Breast epithelium (tissue), 4 donors: ENCODE data around the gene MTA1. TPM values are rescaled to one million over a fixed set of nuclear protein-coding genes. Genes with fewer than 3 reads are reported as not detected.

Experiments used
- DNase-seq, 2 donors: peaks; one replicate each; pipeline ENCODE4 v3.0.0-alpha.2; 2019; ENCODE audit warnings: low spot score in 2 of 2
- H3K27ac ChIP-seq, 2 donors: fragments of 200-600 bp; sonication (generic) in 1 of 2; one replicate each; pipeline ENCODE4 v1.5.1; 2016 to 2019; ENCODE audit warnings: mild to moderate bottlenecking in 1 of 2
- H3K27me3 ChIP-seq, 2 donors: fragments of 200-600 bp; sonication (generic) in 1 of 2; one replicate each; pipeline versions ENCODE4 v1.5.1 to v1.6.0; 2017 to 2019; ENCODE audit warnings: control low read depth in 1 of 2, mild to moderate bottlenecking in 1 of 2
- H3K36me3 ChIP-seq: fragments of 200-600 bp; one replicate; pipeline ENCODE4 v1.5.1; 2019
- H3K4me1 ChIP-seq, 2 donors: fragments of 200-600 bp; sonication (generic); one replicate each; pipeline ENCODE4 v1.5.1; 2016 to 2019; ENCODE audit warnings: control low read depth in 1 of 2
- H3K4me3 ChIP-seq, 3 donors: fragments of 200-600 bp; sonication (generic); 1 replicate in 2 of 3; 2 replicates in 1 of 3; pipeline ENCODE4 v1.5.1; 2016 to 2019; ENCODE audit warnings: mild to moderate bottlenecking in 3 of 3, moderate library complexity in 2 of 3
- H3K9me3 ChIP-seq, 2 donors: fragments of 200-600 bp; sonication (generic) in 1 of 2; one replicate each; pipeline ENCODE4 v1.5.1; 2016 to 2019; ENCODE audit warnings: control low read depth in 1 of 2
- POLR2A ChIP-seq: fragments of 450-650 bp; IDR thresholded peaks from one replicate; pipeline ENCODE4 v1.6.1; 2016; ENCODE audit warnings: antibody characterized with exemption, mild to moderate bottlenecking, moderate library complexity
- POLR2AphosphoS5 ChIP-seq, 3 donors: sonication (generic); formaldehyde crosslinking; IDR thresholded peaks; one replicate each; pipeline ENCODE4 v1.6.1; 2017; ENCODE audit warnings: antibody characterized with exemption in 3 of 3
- intact Hi-C: fragments of 100-400 bp; cut with DNase I; formaldehyde crosslinking; loops from one replicate; pipeline ENCODE4 v1.15.1; 2023; ENCODE audit warnings: low total_unique reads
- total RNA-seq, 3 donors: library from RNA; depleted of rRNA; stranded (reverse); fragments of >200 nt; gene quantifications; one replicate each; pipeline ENCODE4 v1.1.0, GENCODE V29; 2016
- TF ChIP-seq, protein P1 (sequence below), 3 donors: fragments of 450-650 bp; IDR thresholded peaks; one replicate each; pipeline ENCODE4 v1.5.1; 2016 to 2017; ENCODE audit warnings: antibody characterized with exemption in 3 of 3, mild to moderate bottlenecking in 3 of 3, moderate library complexity in 3 of 3

The MTA1 gene
- total RNA-seq, 3 donors from 2014 or later, result 50.7 to 70.1 (median 68.8) TPM

GRCh38 chr14:105494606-105494929 is 74.9 kb downstream of the MTA1 start:
- intact Hi-C loops, result no loop called here
- Histone ChIP-seq H3K27me3 (no peaks in the 10 kb centered on the region), H3K9me3 (no peaks in the 10 kb centered on the region), H3K4me1 (peaks cover 3 to 10% of the 10 kb centered on the region in 2 donors), H3K36me3 (no peaks in the 10 kb centered on the region), H3K27ac (no peak overlapping the region), H3K4me3 (no peak overlapping the region)
- DNase-seq, result no peak
- TF ChIP-seq, protein P1, sequence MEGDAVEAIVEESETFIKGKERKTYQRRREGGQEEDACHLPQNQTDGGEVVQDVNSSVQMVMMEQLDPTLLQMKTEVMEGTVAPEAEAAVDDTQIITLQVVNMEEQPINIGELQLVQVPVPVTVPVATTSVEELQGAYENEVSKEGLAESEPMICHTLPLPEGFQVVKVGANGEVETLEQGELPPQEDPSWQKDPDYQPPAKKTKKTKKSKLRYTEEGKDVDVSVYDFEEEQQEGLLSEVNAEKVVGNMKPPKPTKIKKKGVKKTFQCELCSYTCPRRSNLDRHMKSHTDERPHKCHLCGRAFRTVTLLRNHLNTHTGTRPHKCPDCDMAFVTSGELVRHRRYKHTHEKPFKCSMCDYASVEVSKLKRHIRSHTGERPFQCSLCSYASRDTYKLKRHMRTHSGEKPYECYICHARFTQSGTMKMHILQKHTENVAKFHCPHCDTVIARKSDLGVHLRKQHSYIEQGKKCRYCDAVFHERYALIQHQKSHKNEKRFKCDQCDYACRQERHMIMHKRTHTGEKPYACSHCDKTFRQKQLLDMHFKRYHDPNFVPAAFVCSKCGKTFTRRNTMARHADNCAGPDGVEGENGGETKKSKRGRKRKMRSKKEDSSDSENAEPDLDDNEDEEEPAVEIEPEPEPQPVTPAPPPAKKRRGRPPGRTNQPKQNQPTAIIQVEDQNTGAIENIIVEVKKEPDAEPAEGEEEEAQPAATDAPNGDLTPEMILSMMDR (IDR thresholded peaks at IDR 0.05), result no peak
- no peak for TF ChIP-seq POLR2AphosphoS5 (IDR thresholded peaks at IDR 0.05)
- no peak for TF ChIP-seq POLR2A

DNA sequence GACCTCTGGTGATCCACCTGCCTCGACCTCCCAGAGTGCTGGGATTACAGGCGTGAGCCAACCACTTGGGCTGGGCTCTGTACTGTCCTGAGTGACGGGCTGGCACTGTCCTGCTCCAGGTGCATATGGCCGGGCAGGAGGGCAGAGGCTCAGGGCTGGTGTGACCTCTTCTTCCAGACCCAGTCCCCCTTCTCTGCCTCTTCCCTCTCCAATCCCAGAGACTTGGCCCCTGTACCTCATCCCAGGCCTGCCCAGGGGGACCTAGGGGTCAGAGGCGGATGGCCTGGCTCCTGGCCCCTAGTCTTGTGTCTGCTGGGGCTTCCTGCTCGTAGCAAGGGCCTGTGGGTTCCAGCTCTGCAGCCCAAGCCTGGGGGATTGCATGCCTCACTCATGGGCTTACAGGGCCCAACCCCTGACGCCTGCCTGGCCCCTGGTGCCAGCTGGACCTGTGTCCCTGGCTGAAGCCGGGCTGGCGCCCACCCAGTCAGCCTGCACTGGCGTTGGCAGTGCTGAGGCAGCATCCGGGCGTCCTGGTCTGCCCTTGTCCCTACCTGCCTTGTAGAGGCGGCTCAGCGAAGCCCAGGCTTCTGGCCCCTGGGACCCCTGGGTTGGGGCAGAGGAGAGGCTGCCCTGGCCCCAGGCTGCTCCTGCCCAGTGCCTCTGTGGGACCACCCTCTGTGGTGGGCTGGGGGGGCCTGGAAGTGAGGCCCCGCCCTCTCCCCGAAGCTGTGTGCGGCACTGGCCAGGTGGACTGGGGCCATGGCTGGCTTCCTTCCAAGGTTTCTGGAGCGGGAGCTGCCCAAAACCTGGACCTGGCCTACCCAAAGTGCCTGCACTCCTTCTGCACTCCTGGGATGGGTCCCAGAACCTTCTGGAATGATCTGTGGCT is 75.7 kb downstream of the MTA1 start:
- Histone ChIP-seq H3K4me3 (peak overlapping the region in 1 of 3 donors; percentile 15), H3K9me3 (no peaks in the 10 kb centered on the region), H3K4me1 (peaks cover 3 to 13% of the 10 kb centered on the region in 2 donors), H3K36me3 (no peaks in the 10 kb centered on the region), H3K27ac (peak overlapping the region; percentile 8 to 63), H3K27me3 (no peaks in the 10 kb centered on the region)
- peak in 1 of 2 donors; percentile 30 for DNase-seq
- TF ChIP-seq, protein P1 (IDR thresholded peaks at IDR 0.05), result no peak
- TF ChIP-seq POLR2A, result no peak
- no peak for TF ChIP-seq POLR2AphosphoS5 (IDR thresholded peaks at IDR 0.05)
- intact Hi-C loops, result no loop called here

DNA sequence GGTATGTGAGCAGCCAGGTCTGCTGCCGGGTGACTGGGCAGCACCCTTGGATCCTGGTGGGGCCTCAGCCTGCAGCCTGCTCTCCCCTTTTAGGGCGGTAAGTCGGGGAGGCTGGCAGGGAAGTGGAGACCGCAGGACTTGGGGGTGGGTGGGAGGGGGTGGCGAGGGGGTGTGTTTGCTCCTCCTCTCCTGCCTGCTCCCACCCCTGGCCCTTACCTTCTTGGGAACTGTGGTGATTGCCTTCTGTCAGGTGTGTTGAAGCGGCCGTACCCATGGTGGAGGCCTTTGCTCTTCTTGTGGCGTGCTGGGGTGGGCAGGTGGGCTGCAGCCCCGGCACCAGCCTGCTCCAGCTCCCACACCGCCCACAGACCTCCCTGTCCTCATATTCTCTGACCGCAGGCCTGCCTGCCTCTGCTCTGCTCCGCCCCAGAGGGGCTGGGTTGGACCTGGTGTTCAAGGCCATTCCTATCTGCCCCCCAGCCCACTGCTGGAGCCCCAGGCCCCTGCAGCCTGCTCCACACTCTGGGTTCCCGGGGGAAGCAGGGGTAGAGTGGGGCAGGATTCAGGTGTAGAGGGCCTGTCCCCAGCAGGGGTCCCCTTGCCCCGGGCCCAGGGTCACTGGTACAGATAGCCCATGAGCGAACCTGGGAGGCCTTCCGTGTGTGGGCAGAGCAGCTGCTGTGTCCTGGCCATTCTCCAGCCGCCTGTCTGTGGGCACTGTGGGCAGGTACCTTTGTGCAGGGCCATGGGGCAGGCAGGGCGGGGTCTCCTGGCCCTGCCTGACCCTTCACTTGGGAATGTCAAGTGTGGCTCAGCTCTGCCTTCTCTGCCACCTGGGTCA is 76.6 kb downstream of the MTA1 start:
- intact Hi-C loops, result no loop called here
- Histone ChIP-seq H3K27ac (peak overlapping the region; percentile 8 to 63), H3K27me3 (no peaks in the 10 kb centered on the region), H3K4me1 (peaks cover 3 to 13% of the 10 kb centered on the region in 2 donors), H3K4me3 (peak overlapping the region in 1 of 3 donors; percentile 15), H3K36me3 (no peaks in the 10 kb centered on the region), H3K9me3 (no peaks in the 10 kb centered on the region)
- DNase-seq, result no peak
- no peak for TF ChIP-seq POLR2A
- TF ChIP-seq, protein P1 (IDR thresholded peaks at IDR 0.05), result no peak

GRCh38 chr14:105496831-105497591 is 77.4 kb downstream of the MTA1 start:
- Histone ChIP-seq H3K27me3 (no peaks in the 10 kb centered on the region), H3K4me1 (peaks cover 3 to 13% of the 10 kb centered on the region in 2 donors), H3K4me3 (no peak overlapping the region), H3K9me3 (no peaks in the 10 kb centered on the region), H3K27ac (no peak overlapping the region), H3K36me3 (no peaks in the 10 kb centered on the region)
- TF ChIP-seq POLR2A, result no peak
- TF ChIP-seq POLR2AphosphoS5 (IDR thresholded peaks at IDR 0.05), result no peak
- TF ChIP-seq, protein P1 (IDR thresholded peaks at IDR 0.05), result no peak
- intact Hi-C loops, result no loop called here
- no peak for DNase-seq
